ENCODE data around the gene POC5.

DNA sequence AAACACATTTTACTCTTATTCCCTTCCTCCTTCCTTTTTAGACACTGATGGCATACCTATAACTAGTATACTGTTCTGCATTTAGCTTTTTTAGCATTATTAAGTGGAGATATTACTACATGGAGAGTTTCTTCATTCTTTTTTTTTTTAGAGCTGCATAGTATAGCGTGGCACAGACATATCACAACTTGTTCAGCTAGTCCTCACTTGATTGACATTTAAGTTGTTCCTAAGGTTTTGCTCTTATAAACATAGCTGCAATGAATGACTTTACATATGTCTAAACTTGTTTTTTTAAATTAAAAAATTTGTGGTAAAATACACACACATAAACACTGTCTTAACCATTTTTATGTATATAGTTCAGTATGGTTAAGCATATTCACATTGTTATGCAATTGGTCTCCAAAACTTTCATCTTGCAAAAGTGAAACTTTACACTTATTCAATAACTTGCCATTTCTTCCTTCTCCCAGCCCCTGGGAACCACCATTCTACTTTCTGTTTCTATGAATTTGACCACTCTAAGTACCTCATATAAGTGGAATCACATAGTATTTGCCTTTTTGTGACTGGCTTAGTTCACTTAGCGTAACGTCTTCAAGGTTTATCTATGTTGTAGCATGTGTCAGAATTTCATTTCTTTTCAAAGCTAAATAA, 57.3 kb downstream of the POC5 start:
- no peak for TF ChIP-seq GATA3 (IDR thresholded peaks at IDR 0.05; ENCODE audit: low read depth, low read length)
- no peak for TF ChIP-seq GATA2 (IDR thresholded peaks at IDR 0.05; ENCODE audit: low read depth, low read length)
